Heart right ventricle (tissue), 16 donors: ENCODE measurements around the gene ZNF761. TPM values are rescaled to one million over a fixed set of nuclear protein-coding genes. Genes with fewer than 3 reads are reported as not detected.
"Not testable (repeated sequence)": the region's sequence is repeated elsewhere in the genome, so short reads cannot be mapped to it uniquely, and the experiment has no call there.

Experiments used
- ATAC-seq, 8 donors: fragments of 200-7000 bp; cut with Tn5 transposase; one replicate each; pipeline ENCODE4 v1.9.1; 2020; ENCODE audit warnings: mild to moderate bottlenecking in 8 of 8, moderate library complexity in 8 of 8, moderate number of reproducible peaks in 1 of 8
- DNase-seq, 2 donors: peaks; one replicate each; pipeline ENCODE4 v3.0.0-alpha.2; 2020
- H3K27ac ChIP-seq, 10 donors: fragments of 200-600 bp; sonication (generic) in 2 of 10; one replicate each; pipeline versions ENCODE4 v1.5.0 to v1.8.0; 2020 to 2022; ENCODE audit warnings: mild to moderate bottlenecking in 3 of 10
- H3K27me3 ChIP-seq, 7 donors: fragments of 200-600 bp; one replicate each; pipeline ENCODE4 v1.8.0; 2021 to 2022; ENCODE audit warnings: mild to moderate bottlenecking in 2 of 7
- H3K36me3 ChIP-seq, 9 donors: fragments of 200-600 bp; sonication (generic) in 1 of 9; one replicate each; pipeline versions ENCODE4 v1.5.0 to v1.8.0; 2020 to 2022; ENCODE audit warnings: mild to moderate bottlenecking in 2 of 9
- H3K4me1 ChIP-seq, 9 donors: fragments of 200-600 bp; sonication (generic) in 1 of 9; one replicate each; pipeline versions ENCODE4 v1.5.0 to v1.8.0; 2020 to 2022; ENCODE audit warnings: mild to moderate bottlenecking in 4 of 9
- H3K4me3 ChIP-seq, 10 donors: fragments of 200-600 bp; sonication (generic) in 2 of 10; one replicate each; pipeline versions ENCODE4 v1.5.0 to v1.8.0; 2020 to 2022; ENCODE audit warnings: mild to moderate bottlenecking in 7 of 10, moderate library complexity in 2 of 10
- H3K9me3 ChIP-seq, 11 donors: fragments of 200-600 bp in 10 of 11; sonication (generic) in 2 of 11; one replicate each; pipeline versions ENCODE4 v1.5.0 to v1.8.0; 2013 to 2022; ENCODE audit warnings: mild to moderate bottlenecking in 2 of 11, control low read depth in 1 of 11, moderate library complexity in 1 of 11
- WGBS, 2 donors: extraction: QIAGEN DNeasy Blood & Tissue Kit; methylation state at CpG; one replicate each; pipeline ENCODE4 v1.1.7; 2013; ENCODE audit warnings: inconsistent platforms in 1 of 2; 5-methylcytosine and 5-hydroxymethylcytosine counted together
- intact Hi-C, 10 donors: fragments of 100-400 bp; cut with DNase I; formaldehyde crosslinking; loops; one replicate each; pipeline versions ENCODE4 v1.11.1 to v1.14.2; 2022
- polyA plus RNA-seq, 2 donors: library from polyadenylated mRNA; stranded (reverse); fragments of 200-250 nt; gene quantifications; one replicate each; pipeline ENCODE4 v1.2.3, GENCODE V29; 2013
- total RNA-seq, 10 donors: library from RNA; stranded (reverse); fragmentation: NEBNext Ultra II Directional in 3 of 10; extraction: Animal tissue kit (Norgen Biotek cat#: 25700) in 3 of 10; gene quantifications; one replicate each; pipeline versions ENCODE4 v1.2.1 to v1.2.4, GENCODE V29; 2021 to 2023
- TF ChIP-seq, protein P1 (sequence below), 9 donors: fragments of 200-600 bp; sonication (generic) in 2 of 9; IDR thresholded peaks; one replicate each; pipeline versions ENCODE4 v1.5.0 to v1.8.0; 2021 to 2022; ENCODE audit warnings: antibody characterized with exemption in 9 of 9, mild to moderate bottlenecking in 5 of 9, moderate library complexity in 1 of 9
- donor health status: Arrhythmogenic right ventricular cardiomyopathy.
- donor health status: ischemic (EF 13 %, LVEDD 7.1; RV severe dilation, severe dysfunction).
- donor health status: healthy with polysubstance abuse.
- donor health status: DM: no; HTN: yes; CAD: no.
- donor health status: DM: no; HTN: no; CAD: no.
- donor health status: ischemic (EF 25% LVEDD 6.9; RV normal size, moderate dysfunction).
- donor health status: ischemic (EF 25% LVEDD 5.7; RV mildly dilated, moderate dysfunction).
- donor health status: healthy.
- donor health status: DM: yes; HTN: yes; CAD: no.
- donor health status: Ischemic cardiomyopathy.
- donor health status: ischemic (EF 35%, LVEDD 5.7; RV mildly dilated, moderate dysfunction).
- donor health status: nonischemic (EF 11% LVEDD 7.7; RV severe dilation, severe dysfunction).
- donor health status: DM: yes; HTN: yes; CAD: no.
- donor health status: PGD.
- donor health status: ischemic (EF 29% LVEDD 5.4; RV normal size, mild dysfunction).
- donor health status: nonischemic (EF 23%, LVEDD 6.1; RV moderate dilation, normal function).

ZNF761 gene
- total and polyA plus RNA-seq, 12 donors, result 2.4 to 6.9 (median 3.4) TPM

DNA sequence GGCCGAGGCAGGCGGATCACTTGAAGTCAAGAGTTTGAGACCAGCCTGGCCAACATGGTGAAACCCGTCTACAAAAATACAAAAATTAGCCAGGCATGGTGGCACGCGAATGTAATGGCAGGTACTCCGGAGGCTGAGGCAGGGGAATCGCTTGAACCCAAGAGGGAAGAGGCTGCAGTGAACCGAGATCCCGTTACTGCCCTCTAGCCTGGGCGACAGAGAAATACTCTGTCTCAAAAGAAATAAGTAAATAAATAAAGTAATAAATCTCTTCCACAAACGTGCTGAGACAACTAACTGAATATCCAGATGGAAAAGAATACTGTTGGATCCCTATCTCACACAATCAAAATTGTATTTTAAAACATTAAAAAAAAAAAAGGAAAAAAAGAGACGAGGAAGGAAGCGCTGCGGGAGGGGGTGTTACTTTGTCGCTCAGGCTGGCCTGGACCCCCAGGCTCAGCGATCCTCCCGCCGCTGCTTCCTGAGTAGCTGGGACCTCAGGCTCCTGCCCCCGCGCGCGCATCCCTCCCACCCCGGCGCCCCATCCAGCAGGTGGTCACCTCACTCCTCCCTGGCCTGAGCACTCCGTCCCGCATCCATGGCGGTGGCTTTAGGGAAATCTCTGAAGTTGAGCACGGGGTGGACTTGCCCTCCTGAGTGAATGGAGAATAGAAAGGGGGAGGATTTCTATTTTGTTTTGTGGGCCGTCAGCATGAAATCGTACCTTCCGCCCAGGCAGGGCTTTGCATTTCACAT lies 35.1 kb downstream of the ZNF761 start:
- peak in 1 of 2 donors; percentile 26 for DNase-seq
- WGBS, 2 donors, result 8% methylated on average over 31 of the region's 31 CpGs
- TF ChIP-seq, protein P1, sequence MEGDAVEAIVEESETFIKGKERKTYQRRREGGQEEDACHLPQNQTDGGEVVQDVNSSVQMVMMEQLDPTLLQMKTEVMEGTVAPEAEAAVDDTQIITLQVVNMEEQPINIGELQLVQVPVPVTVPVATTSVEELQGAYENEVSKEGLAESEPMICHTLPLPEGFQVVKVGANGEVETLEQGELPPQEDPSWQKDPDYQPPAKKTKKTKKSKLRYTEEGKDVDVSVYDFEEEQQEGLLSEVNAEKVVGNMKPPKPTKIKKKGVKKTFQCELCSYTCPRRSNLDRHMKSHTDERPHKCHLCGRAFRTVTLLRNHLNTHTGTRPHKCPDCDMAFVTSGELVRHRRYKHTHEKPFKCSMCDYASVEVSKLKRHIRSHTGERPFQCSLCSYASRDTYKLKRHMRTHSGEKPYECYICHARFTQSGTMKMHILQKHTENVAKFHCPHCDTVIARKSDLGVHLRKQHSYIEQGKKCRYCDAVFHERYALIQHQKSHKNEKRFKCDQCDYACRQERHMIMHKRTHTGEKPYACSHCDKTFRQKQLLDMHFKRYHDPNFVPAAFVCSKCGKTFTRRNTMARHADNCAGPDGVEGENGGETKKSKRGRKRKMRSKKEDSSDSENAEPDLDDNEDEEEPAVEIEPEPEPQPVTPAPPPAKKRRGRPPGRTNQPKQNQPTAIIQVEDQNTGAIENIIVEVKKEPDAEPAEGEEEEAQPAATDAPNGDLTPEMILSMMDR (IDR thresholded peaks at IDR 0.05), result no peak
- H3K4me3 ChIP-seq, result peak overlapping the region; percentile 52 to 98 (median 77)
- H3K27me3 ChIP-seq, result peaks cover 0 to 12% (median 6%) of the 10 kb centered on the region in 7 donors
- peak in 7 of 8 donors; percentile 8 to 57 (median 26) for ATAC-seq
- intact Hi-C loops, result loop anchor here in 4 of 10 donors (5.0 kb wide), 1 partner anchor 35 kb away; the partner anchor contains the start of gene ZNF761 (in 4 of the 4)
- H3K27ac ChIP-seq, result peak overlapping the region in 7 of 10 donors; percentile 61 to 85 (median 77)
- peaks cover 0 to 5% (median 0%) of the 10 kb centered on the region in 9 donors for H3K36me3 ChIP-seq
- H3K9me3 ChIP-seq, result peaks cover 0 to 15% (median 0%) of the 10 kb centered on the region in 11 donors
- peaks cover 2 to 22% (median 13%) of the 10 kb centered on the region in 9 donors for H3K4me1 ChIP-seq

GRCh38 chr19:53467485-53468262 lies 35.9 kb downstream of the ZNF761 start, which contains the start of gene ZNF813:
Gene ZNF813, plus strand, starts transcription at chr19:53467733. Its CDS starts 16,090 bp downstream, at chr19:53483823.
- intact Hi-C loops, result loop anchor here in 4 of 10 donors (5.0 kb wide), 1 partner anchor 35 kb away; the partner anchor contains the start of gene ZNF761 (in 4 of the 4)
- TF ChIP-seq, protein P1 (IDR thresholded peaks at IDR 0.05), result no peak
- WGBS, 2 donors, result 0 to 1% methylated on average over 52 to 55 of the region's 55 CpGs

GRCh38 chr19:53468628-53469027 lies 36.8 kb downstream of the ZNF761 start:
- H3K36me3 ChIP-seq, ATAC-seq, H3K9me3 ChIP-seq, DNase-seq, H3K27me3 ChIP-seq: not testable (repeated sequence)
- WGBS, 2 donors, result 7 to 15% methylated on average over 8 of the region's 8 CpGs
- Histone ChIP-seq H3K4me3 (peak overlapping the region; percentile 52 to 98 (median 77)), H3K27ac (peak overlapping the region in 3 of 10 donors; percentile 83 to 85 (median 83)), H3K4me1 (peaks cover 2 to 19% (median 13%) of the 10 kb centered on the region in 9 donors)
- intact Hi-C loops, result loop anchor here in 4 of 10 donors (5.0 kb wide), 1 partner anchor 36 kb away; the partner anchor contains the start of gene ZNF761 (in 4 of the 4)

More at GRCh38 chr19:53467485-53468262, 35.9 kb downstream of the ZNF761 start, which contains the start of gene ZNF813:
- H3K4me3 ChIP-seq, result peak within 1 kb of the TSS; percentile 52 to 98 (median 77)
- H3K36me3 ChIP-seq, result peaks cover 0 to 5% (median 0%) of the 10 kb centered on the region in 9 donors
- peaks cover 0 to 11% (median 0%) of the 10 kb centered on the region in 11 donors for H3K9me3 ChIP-seq
- H3K27me3 ChIP-seq, result peaks cover 0 to 12% (median 6%) of the 10 kb centered on the region in 7 donors
- peak; percentile 98 to 100 (median 99) for ATAC-seq
- H3K4me1 ChIP-seq, result peaks cover 2 to 22% (median 13%) of the 10 kb centered on the region in 9 donors
- H3K27ac ChIP-seq, result peak within 1 kb of the TSS in 9 of 10 donors; percentile 61 to 85 (median 77)
- peak; percentile 95 to 98 for DNase-seq

- DNase-seq (no peak), ATAC-seq (no peak)
- Histone ChIP-seq H3K9me3 (peaks cover 0 to 21% (median 0%) of the 10 kb centered on the region in 11 donors), H3K27ac (no peak overlapping the region), H3K27me3 (no peaks in the 10 kb centered on the region), H3K4me1 (peaks cover 2 to 13% (median 9%) of the 10 kb centered on the region in 9 donors), H3K4me3 (no peak overlapping the region), H3K36me3 (peaks cover 0 to 24% (median 0%) of the 10 kb centered on the region in 9 donors)
- 95% methylated on average over 7 of the region's 7 CpGs for WGBS, 2 donors
- TF ChIP-seq, protein P1 (IDR thresholded peaks at IDR 0.05), result no peak
- intact Hi-C loops, result no loop called here
Observed at GRCh38 chr19:53471916-53472315, 40.1 kb downstream of the ZNF761 start.

GRCh38 chr19:53474832-53475231 lies 43.0 kb downstream of the ZNF761 start:
- H3K4me1 ChIP-seq, H3K4me3 ChIP-seq, H3K27ac ChIP-seq, DNase-seq, H3K27me3 ChIP-seq, ATAC-seq, intact Hi-C loops: not testable (repeated sequence)
- Histone ChIP-seq H3K36me3 (peaks cover 0 to 48% (median 13%) of the 10 kb centered on the region in 9 donors), H3K9me3 (peaks cover 0 to 49% (median 6%) of the 10 kb centered on the region in 11 donors)
- 68 to 74% methylated on average over 1 of the region's 1 CpG for WGBS, 2 donors

DNA sequence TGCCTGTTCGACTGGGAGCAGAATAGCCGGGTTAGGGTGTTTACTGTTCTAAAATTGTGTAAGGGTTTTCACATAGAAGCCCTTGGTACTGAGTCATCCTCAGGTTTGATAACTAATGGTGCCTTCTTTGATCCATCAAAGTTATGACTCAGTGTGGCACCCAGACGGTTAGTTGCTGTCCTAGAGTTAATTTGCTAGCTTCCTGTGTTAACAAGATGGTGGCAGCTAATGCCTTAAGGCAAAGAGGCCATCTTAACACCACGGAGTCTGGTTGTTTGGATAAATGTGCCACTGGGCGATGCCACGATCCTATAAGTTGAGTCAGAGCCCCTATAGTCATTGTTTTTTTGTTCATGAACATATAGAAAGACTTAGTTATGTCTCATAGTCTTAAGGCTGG lies 43.7 kb downstream of the ZNF761 start:
- H3K27ac ChIP-seq, intact Hi-C loops, ATAC-seq, H3K4me1 ChIP-seq, H3K27me3 ChIP-seq, H3K4me3 ChIP-seq, DNase-seq: not testable (repeated sequence)
- H3K9me3 ChIP-seq, result peaks cover 0 to 56% (median 12%) of the 10 kb centered on the region in 11 donors
- peaks cover 0 to 51% (median 13%) of the 10 kb centered on the region in 9 donors for H3K36me3 ChIP-seq
- 85 to 87% methylated on average over 6 of the region's 6 CpGs for WGBS, 2 donors

DNA sequence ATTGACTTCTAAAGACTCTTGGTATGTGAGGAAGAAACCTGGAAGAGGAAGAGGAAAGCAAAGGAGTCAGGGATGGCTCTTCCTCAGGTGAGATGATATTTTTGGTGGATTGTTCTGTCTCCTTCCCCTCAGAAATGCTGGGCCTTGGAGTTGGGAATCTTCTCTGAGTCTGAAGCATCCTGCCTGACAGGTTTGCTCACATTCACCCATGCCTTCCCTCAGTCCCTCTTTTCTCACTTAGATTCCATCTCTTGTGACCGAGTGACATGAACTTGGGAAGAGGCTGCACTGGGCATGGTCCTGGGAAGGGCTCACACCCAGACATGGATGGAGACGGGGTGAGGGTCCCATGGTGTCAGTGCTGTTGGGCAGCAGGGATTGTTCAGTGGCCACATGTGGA lies 52.0 kb downstream of the ZNF761 start:
- H3K36me3 ChIP-seq, result peaks cover 0 to 74% (median 25%) of the 10 kb centered on the region in 9 donors
- peaks cover 0 to 90% (median 29%) of the 10 kb centered on the region in 11 donors for H3K9me3 ChIP-seq
- not testable (repeated sequence) for DNase-seq

More for the DNA sequence above, 52.0 kb downstream of the ZNF761 start:
- H3K27me3 ChIP-seq, ATAC-seq, H3K27ac ChIP-seq, H3K4me3 ChIP-seq, H3K4me1 ChIP-seq, intact Hi-C loops: not testable (repeated sequence)
- 89 to 92% methylated on average over 2 of the region's 2 CpGs for WGBS, 2 donors
